GM18907 (cell line): ENCODE measurements around the gene PRR23B.
"Not testable (repeated sequence)": the region's sequence is repeated elsewhere in the genome, so short reads cannot be mapped to it uniquely, and the experiment has no call there.

Experiments
- ATAC-seq: cut with Tn5 transposase; IDR thresholded peaks from one replicate; pipeline ENCODE4 v1.9.1; 2021; ENCODE audit warnings: mild to moderate bottlenecking, moderate library complexity; ENCODE audit not compliant: unreplicated experiment

Gene PRR23B

DNA sequence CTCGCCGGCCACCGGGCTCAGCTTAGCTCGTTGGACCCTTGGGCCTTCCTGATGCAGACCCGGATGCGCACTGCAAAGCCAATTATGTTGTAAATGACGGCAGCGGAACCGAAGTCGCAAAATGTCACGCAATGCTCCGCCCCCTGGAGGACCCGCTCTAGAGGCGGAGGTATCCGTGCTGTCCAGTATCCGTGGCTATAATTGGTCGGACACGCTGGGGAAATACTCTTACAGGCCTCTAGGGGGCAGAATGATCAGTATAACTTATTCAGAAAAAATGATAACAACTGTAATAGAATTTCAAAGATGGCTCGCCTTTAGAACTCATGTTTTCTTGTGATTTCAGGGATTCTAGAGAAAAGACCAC lies at the start of gene PRR23B:
TSS of gene PRR23B (minus strand) at position 59 of the 367 bp plus-strand sequence. CDS start 265 bp downstream, outside the sequence.
- ATAC-seq, result no peak

DNA sequence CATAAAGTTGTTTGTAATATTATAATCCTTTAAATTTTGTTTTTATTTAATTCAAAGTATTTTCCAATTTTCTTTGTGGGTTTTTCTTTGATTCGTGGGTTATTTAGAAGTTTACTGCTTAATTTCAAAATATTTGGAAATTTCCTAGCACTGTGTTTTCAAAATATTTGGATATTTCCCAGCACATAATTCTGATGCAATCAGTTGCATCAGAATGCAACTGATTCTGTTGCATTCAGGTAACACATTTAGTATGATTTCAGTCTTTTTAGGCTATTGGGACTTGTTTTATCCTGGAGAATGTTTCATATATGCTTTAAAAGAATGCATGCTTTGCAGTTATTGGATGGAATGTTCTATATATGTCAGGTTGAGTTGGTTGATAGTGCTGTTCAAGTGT lies 42.2 kb upstream of the PRR23B start:
- no peak for ATAC-seq

DNA sequence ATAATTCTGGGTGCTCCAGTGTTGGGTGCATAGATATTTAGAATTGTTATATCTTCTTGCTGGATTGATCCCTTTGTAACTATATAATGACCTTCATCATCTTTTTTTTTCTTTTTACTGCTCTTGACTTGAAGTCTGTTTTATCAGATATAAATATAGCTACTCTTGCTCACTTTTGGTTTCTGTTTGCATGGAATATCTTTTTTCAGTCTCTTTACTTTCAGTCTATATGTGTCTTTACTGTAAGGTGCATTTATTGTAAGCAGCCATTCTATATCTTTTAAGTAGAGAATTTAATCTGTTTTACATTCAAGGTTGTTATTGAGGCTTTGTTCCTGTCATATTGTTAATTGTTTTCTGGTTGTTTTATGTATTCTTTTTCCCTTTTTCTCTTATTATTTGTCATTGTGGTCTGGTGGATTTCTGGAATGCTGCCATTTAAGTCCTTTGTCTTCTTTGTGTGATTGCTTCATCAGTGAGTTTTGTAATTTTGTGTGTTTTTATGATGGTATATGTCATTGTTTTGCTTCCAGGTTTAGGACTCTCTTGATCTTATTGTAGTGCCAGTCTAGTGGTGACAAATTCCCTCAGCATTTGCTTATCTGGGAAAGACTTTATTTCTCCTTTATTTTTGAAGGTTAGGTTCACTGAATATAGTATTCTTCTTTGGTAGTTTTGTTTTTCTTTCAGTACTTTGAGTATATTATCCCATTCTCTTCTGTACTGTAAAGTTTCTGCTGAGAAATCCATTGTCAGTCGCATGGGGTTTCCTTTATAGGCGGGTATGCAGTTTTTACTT lies 32.3 kb upstream of the PRR23B start:
- ATAC-seq, result no peak

- ATAC-seq, result no peak
These were observed 23.9 kb upstream of the PRR23B start, which contains the start of gene PRR23C for GRCh38 chr3:139044366-139045210. Gene PRR23C (minus strand): TSS chr3:139044892. CDS start chr3:139044620, 272 bp downstream.

- no peak for ATAC-seq
These were observed 23.0 kb upstream of the PRR23B start for GRCh38 chr3:139043554-139044365.

DNA sequence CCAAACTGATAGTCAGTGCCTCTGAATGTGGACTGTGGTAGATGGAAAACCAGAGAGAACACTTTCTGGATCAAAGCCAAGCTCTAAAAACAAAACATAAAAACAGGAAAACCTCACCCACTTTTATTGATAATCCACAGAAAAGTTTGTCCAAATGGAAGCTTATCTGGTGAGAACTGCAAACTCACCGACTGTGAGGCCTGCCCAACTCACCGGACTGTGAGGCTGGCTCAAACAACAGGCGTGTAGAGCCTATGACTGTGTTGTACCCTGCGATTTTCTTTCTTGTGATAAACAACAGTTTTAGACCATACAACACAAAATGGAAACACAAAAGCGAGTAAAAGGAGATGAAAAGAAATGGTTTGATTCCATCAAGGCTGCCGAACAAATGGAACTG lies 16.8 kb upstream of the PRR23B start:
- ATAC-seq, result no peak

- no peak for ATAC-seq
These were observed 11.7 kb upstream of the PRR23B start for GRCh38 chr3:139032326-139033002.

- not testable (repeated sequence) for ATAC-seq
These were observed 9.8 kb upstream of the PRR23B start for GRCh38 chr3:139030576-139030975.

GRCh38 chr3:139024968-139025367 lies 4.2 kb upstream of the PRR23B start:
- ATAC-seq, result no peak

- ATAC-seq, result no peak
These were observed 474 bp downstream of the PRR23B start for GRCh38 chr3:139020036-139020867.

GRCh38 chr3:139016430-139017048 lies 4.2 kb downstream of the PRR23B start:
- ATAC-seq, result peak; percentile 71

- ATAC-seq, result no peak
These were observed 14.5 kb downstream of the PRR23B start, which contains the start of gene PRR23A for GRCh38 chr3:139006051-139006716. Gene PRR23A (minus strand): TSS chr3:139006268. CDS start chr3:139006268, 0 bp downstream.

GRCh38 chr3:139005356-139005993 lies 15.3 kb downstream of the PRR23B start:
- ATAC-seq, result no peak

DNA sequence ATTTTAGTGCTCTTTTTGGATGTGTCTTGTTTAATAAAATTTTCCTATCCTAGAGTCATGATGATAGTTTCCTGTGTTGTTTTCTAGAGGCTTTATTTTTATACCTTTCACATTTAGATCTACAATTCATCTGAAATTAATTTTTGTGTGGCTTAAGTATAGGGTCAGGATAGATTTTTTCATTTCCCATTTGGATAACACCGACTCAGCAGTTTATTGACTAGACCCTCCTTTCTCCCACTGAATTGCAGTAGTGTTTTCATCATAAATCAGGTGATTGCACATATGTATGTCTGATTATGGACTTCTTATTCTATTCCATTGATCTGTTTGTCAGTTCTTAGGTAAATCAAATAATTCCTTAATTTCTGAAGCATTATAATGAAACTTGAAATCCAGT lies 25.0 kb downstream of the PRR23B start:
- no peak for ATAC-seq

- ATAC-seq, result no peak
These were observed 33.5 kb downstream of the PRR23B start for GRCh38 chr3:138987181-138987580.

DNA sequence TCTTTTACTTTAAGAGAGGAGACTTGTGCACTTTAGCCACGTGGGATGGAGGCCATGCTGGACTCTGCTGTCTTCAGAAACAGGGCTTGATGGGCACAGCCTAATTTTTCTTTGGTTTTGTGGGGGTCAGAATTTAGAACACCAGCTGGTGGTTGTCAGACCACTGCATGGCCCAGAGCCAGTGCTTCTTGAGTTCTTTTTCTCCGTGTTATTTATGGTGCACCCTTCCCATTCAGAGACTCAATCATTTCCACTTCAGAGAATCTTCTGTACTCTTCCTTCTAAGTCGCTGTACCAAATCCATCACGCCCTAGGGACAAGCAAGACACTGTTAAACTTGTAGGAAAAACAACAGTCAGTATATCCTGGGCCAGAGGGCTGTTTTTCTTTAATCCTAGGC lies 34.8 kb downstream of the PRR23B start:
- ATAC-seq, result no peak

GRCh38 chr3:138984816-138985215 lies 35.9 kb downstream of the PRR23B start:
- no peak for ATAC-seq

GRCh38 chr3:138976047-138976446 lies 44.7 kb downstream of the PRR23B start:
- no peak for ATAC-seq
